AG04449 (cell line): Measurements from ENCODE around the gene NTRK2.

Experiments used
- CTCF ChIA-PET: fragments of 350-600 bp; formaldehyde crosslinking; extraction: SDS; loops from one replicate; lab custom pipeline; 2021; ENCODE audit warnings: antibody characterized with exemption; lab: Yijun Ruan, JAX
- POLR2A ChIA-PET: fragments of 400-600, 350-600 bp; formaldehyde crosslinking; extraction: SDS; loops from one replicate; lab custom pipeline; 2020; ENCODE audit warnings: antibody characterized with exemption, inconsistent platforms; lab: Yijun Ruan, JAX
- DNase-seq: peaks from one replicate; pipeline ENCODE4 v3.0.0-alpha.2; 2010; ENCODE audit warnings: low read depth, low spot score
- H3K4me3 ChIP-seq: 2 replicates; pipeline ENCODE4 v1.5.1; 2011; ENCODE audit warnings: low read depth, mild to moderate bottlenecking, control low read depth, low read length
- CTCF ChIP-seq: IDR thresholded peaks from one replicate; pipeline ENCODE4 v1.5.1; 2011; ENCODE audit warnings: mild to moderate bottlenecking, moderate library complexity, low read length, control low read depth, inconsistent platforms; ENCODE audit not compliant: insufficient read depth; ENCODE audit errors: missing control alignments

Gene NTRK2

GRCh38 chr9:84850830-84851392, 181.4 kb downstream of the NTRK2 start:
- no peak for DNase-seq
- no peak for TF ChIP-seq CTCF
- ChIA-PET CTCF (no interaction called here), POLR2A (no interaction called here)
- no peak overlapping the region for H3K4me3 ChIP-seq

- no peak for DNase-seq
- ChIA-PET POLR2A (no interaction called here), CTCF (interaction anchor here (1.0 to 1.4 kb wide), 3 partner anchors 8 to 154 kb away, joined by 3 to 5 read pairs (median 4); no protein-coding TSS in a partner anchor)
- no peak for TF ChIP-seq CTCF
- no peak overlapping the region for H3K4me3 ChIP-seq
Observed at GRCh38 chr9:84851935-84852585, 182.5 kb downstream of the NTRK2 start.

- CTCF ChIA-PET = interaction anchor here (1.0 to 1.4 kb wide), 3 partner anchors 9 to 155 kb away, joined by 3 to 5 read pairs (median 4); no protein-coding TSS in a partner anchor
- DNase-seq = no peak
- no peak for TF ChIP-seq CTCF
- H3K4me3 ChIP-seq = no peak overlapping the region
- POLR2A ChIA-PET = no interaction called here
Observed at GRCh38 chr9:84852617-84853301, 183.2 kb downstream of the NTRK2 start.

GRCh38 chr9:84856181-84856632, 186.7 kb downstream of the NTRK2 start:
- ChIA-PET POLR2A (no interaction called here), CTCF (interaction anchor here (1.4 kb wide), 1 partner anchor 158 kb away, joined by 4 read pairs; no protein-coding TSS in a partner anchor)
- H3K4me3 ChIP-seq = no peak overlapping the region
- TF ChIP-seq CTCF = no peak
- DNase-seq = no peak

GRCh38 chr9:84857211-84857610, 187.7 kb downstream of the NTRK2 start:
- CTCF ChIA-PET = interaction anchor here (1.4 kb wide), 1 partner anchor 159 kb away, joined by 4 read pairs; no protein-coding TSS in a partner anchor
- DNase-seq = no peak
- no peak overlapping the region for H3K4me3 ChIP-seq
- POLR2A ChIA-PET = no interaction called here
- no peak for TF ChIP-seq CTCF

GRCh38 chr9:84858364-84858763, 188.8 kb downstream of the NTRK2 start:
- CTCF ChIA-PET = interaction anchor here (0.9 kb wide), 1 partner anchor 13 kb away, joined by 3 read pairs; no protein-coding TSS in a partner anchor
- DNase-seq = no peak
- POLR2A ChIA-PET = no interaction called here
- no peak overlapping the region for H3K4me3 ChIP-seq
- TF ChIP-seq CTCF = no peak
